Activated T-cell treated with anti-CD3 and anti-CD28 coated beads, Interleukin-2, amount 50 U/mL, for 48 hours (primary cell): ENCODE measurements around the gene RGS14.
A peak's percentile ranks its signal among the peaks of the same experiment; 100 is the strongest.
"Not testable (repeated sequence)": the region's sequence is repeated elsewhere in the genome, so short reads cannot be mapped to it uniquely, and the experiment has no call there.

Source experiments
- DNase-seq, 2 experiments: peaks; one replicate each; pipeline ENCODE4 v3.0.0-alpha.2; 2020

RGS14 gene

DNA sequence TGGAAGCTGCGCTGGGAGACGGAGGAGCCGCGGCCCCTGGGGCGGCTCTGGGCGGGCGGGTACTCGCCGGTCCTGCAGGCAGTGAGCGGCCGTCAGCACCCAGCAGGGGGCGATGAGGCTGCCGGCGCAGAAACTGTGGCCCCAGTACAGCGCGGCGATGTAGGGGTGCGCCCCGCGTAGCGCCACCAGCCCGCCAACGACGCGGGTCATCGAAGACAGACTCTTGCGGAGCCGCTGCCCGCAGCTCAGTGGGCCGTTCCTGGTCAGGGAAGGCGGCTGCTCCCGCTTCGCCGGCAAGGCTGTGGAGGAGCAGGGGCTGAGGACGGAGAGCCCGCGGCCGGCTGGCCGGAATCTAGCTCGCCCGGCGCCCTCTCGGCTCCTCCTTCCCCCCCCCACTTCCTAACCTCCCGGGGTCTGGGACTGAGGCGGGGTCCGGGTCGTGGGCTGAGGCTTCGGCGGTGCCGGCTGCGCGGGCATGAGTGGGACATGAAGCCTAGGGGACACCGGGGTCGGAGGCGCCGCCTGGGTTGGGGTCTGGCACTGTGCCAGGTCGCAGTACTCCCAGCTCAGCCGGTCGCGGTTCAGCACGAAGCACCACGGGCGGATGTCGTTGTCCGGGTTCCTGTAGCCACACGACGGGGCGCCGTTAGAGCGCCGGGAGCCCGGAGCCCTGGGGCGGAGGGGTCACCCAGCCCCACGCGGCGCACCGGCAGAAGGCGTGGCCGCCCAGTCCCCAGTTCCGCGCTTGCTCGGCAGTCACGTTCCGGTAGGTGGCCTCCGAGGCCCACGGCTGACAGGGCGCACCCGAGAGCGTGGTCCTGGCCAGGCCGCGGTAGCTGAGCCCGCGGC lies 46.3 kb downstream of the RGS14 start:
- peak; percentile 88 to 92 for DNase-seq

DNA sequence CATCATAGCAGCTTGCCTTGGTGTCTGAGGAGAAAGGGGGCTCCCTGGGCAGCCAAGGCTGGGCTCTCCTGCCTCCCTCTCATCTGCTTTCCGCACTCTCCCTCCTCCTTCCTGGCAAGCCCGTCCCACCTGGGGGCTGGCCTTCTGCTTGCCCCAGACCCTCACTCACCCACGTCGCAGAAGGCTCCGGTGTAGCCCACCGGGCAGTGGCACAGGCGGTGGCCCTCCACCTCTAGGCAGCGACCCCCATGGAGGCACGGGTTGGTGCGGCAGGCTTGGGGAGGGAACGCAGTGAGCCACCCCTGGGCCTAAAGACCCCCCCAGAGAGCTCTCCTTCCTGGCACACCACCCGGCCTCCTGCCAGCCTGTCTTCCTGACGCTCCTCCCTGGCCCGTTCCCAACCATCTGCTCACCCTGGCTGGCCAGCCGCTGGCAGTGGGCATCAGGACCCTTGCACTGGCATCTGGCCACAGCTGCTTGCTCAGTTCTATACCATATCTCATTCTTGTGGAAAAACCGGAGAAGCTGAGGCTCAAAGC lies 47.0 kb downstream of the RGS14 start:
- peak in 1 of 2 experiments; percentile 29 for DNase-seq

DNA sequence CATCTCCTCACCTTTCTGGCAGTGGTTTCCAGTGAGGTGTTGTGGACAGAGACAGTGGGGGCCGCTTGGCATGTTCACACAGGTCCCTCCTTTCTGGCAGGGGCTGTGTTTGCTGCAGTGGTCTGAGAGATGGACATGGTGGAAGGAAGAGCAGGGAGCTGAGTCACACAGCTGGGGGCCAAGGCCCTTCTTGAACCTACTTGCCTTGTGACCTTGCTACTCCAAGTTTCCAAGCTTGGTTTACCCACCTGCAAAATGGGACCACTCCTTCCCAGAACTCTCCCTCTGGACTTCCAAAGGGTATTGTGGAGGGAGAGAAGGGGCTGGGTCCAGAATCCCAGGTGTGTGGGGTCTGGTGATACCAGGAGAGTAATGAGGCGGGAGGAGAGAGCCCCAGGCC lies 47.6 kb downstream of the RGS14 start:
- no peak for DNase-seq

DNA sequence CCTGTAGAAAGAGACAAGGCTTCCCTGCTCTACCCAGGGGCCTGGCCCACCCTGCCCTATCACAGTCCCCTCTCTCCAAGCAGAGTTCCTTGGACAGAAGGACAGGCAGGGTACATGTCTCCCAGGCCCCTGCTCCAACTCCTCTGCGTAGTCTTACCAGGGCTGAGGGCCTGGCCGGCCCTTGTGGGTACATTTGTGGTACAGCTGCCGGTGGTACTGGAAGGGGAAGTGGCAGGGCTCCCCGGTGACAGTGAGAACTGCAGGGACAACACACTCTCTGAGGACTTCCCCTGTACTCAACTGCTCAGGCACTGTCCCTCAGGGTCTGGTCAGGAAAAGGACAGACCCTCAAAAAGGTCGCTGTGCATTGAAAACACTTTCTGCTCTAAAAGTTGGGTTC lies 48.1 kb downstream of the RGS14 start:
- DNase-seq, result no peak

DNA sequence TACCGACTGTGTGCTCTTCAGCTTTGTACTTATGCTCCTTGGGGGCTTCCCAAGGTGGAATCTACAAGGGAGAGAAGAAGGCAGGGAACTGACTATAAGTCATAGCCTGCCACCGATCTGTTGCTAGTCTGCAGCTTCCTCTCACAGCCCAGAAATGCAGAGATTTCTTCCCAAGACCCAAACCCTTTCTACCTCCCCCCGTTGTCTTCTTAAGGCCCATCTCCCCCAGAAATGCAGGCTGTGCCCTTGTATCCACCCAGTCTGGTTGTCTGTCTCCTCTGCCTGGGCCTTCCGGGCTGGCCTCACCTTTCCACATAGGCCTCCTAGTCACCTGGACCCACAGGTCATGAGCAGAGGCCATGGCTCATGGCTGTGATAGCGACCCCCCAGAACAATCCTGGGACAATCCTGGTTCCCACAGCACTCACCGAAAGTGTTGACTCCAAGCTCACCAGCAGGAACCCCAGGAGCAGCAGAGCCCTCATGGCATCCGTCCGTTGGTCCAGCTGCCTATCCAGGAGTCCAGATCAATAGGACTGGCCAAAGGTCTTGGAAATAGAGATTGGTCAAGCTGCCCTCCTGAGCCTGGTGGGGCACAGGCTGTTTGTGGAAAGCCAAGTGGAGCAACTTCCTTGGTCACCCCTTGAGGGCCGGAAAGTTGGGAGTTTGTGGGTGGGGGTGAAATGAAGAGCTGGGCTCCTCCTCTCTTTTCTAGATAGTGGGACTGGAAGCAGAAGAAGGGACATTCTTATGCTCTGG lies 51.5 kb downstream of the RGS14 start, which contains the start of gene F12:
Gene F12 (minus strand): TSS at position 522 of the 759 bp plus-strand sequence. CDS start 37 bp downstream, at position 485.
- no peak for DNase-seq

DNA sequence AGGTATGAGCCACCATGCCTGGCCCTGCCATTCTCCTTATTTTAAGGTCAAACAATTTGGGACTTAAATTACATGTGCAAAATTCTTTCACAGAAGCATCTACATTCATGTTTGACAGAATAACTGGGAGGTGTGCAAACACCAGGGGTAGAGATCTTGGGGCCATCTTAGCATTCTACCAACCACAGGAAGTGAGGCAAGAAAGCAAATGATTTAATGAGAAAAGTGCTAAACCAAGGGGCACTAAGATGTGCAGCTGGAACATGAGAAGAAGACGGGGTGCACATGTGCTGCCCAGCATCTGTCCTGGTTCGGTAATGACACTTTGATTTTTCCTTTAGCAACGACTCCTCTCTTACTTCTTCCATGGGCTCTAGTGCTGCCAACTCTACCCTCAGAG lies 52.9 kb downstream of the RGS14 start:
- DNase-seq, result no peak

DNA sequence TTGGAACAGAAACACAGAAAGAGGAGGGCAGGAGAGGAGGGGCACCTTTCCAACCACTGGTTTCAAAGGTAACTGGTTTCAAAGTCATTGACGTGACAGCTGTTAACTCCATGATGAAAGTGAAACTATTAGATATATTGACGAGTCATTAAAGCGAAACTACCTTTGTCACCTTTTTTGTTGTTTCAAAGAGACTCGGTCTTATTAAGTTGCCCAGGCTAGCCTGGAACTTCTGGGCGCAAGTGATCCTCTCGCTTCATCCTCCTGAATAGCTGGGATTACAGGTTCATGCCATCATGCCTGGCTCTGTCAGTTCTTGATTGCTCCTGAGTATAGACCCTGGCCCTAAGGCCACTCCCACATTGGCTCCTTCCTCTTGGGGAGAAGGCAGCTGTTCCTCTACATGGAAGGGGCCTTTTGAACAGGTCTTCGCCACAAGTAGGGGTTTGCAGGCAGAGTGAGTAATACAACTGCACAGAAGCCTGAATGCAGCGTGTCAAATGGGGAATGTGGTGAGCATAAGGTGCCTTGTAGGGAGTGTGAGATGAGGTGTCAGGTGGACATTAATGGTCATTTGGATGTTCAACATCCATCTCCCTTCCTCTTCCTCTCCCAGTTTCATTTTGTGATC lies 55.0 kb downstream of the RGS14 start:
- peak; percentile 50 to 52 for DNase-seq

DNA sequence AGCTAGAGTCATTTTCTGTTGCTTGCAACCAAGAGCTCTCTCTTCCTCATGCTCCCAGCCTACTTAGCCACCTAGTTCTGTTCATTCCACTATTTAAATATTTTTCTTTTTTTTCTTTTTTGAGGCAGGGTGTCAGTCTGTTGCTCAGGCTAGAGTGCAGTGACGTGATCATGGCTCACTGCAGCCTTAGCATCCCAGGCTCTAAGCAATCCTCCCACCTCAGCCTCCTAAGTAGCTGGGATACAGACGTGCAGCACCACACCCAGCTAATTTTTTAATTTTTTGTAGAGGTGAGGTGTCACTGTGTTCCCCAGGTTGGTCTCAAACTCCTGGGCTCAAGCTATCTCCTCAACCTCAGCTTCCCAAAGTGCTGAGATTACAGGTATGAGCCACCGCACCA lies 56.8 kb downstream of the RGS14 start:
- no peak for DNase-seq

DNA sequence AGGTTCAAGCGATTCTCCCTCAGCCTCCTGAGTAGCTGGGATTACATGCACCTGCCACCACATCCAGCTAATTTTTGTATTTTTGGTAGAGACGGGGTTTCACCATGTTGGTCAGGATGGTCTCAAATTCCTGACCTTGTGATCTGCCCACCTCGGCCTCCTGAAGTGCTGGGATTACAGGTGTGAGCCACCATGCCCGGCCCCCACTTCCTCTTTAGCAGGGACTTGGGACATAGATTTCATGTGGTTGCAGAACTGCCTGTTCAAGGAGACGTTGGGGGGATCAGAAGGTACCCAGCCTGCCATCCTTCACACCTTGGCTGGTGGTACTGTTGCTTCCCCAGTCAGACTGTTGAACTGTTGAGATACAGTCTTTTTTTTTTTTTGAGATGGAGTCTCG lies 59.4 kb downstream of the RGS14 start:
- DNase-seq, result not testable (repeated sequence)

DNA sequence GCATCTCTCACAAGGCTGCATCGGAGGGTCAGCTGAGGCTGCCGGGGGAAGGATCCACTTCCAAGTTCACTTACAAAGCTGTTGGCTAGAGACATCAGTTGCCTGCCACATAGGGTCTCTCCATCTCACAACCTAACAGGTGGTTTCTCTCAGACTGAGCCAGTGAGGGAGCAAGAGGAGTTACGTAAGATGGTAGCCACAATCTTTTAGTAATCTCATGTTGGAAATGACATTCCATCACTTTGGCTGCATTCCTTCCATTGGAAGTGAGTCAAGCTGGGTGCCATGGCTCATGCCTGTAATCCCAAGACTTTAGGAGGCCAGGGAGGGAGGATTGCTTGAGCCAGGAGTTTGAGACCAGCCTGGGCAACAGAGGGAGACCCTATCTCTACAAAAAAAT lies 61.3 kb downstream of the RGS14 start:
- no peak for DNase-seq

DNA sequence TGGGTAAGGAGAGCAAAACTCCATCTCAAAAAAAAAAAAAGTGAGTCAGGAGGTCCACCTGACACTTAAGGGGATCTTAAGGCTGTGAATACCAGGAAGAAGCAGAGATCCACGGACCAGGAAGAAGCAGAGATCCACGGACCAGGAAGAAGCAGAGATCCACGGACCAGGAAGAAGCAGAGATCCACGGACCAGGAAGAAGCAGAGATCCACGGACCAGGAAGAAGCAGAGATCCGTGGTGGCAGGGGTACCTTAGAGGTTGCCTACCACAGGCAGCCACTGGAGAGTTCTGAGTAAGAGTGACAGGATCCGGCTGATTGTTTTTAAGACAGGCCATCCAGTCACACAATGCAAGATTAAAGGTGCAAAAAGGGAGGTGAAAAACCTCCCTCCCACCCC lies 62.7 kb downstream of the RGS14 start:
- not testable (repeated sequence) for DNase-seq

DNA sequence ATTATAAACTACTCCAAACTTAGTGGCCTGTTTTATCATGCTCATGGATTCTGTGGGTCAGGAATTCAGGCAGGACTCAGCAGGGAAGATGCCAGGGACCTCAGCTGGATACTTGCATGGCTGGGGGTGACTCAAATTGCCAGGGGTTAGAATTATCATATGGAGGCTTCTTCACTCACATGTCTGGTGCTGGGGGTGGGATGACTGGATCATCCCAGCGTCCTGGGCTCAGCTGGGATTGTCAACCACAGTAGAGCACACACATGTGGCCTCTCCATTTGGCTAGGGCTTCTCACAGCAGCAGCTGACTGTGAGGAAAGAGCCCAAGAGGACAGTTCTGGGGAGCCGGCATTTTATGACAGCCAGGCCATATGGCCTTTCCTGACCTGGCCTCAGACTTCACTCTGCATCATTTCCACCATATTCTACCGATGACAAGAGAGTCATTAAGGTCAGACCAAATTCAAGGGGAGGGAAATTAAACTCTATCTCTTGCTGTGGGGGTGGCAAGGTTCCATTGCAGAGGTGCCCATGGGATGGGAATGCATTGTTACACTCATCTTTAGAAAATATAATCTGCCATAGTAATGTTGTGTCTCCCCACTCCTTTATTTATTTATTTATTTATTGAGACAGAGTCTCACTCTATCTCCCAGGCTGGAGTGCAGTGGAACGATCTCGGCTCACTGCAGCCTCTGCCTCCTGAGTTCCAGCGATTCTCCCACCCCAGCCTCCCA lies 63.5 kb downstream of the RGS14 start:
- no peak for DNase-seq
